NOMO-1 (cell line): ENCODE results near the gene HSFX3.
A peak's percentile ranks its signal among the peaks of the same experiment; 100 is the strongest.
"Not testable (repeated sequence)": the region's sequence is repeated elsewhere in the genome, so short reads cannot be mapped to it uniquely, and the experiment has no call there.

Source experiments
- DNase-seq, 2 experiments: peaks; one replicate each; lab custom pipeline; 2025; ENCODE audit not compliant: unreplicated experiment in 2 of 2; lab: John Stamatoyannopoulos, UW

The HSFX3 gene

GRCh38 chrX:149545545-149546543 lies 3.9 kb downstream of the HSFX3 start:
- DNase-seq, result not testable (repeated sequence)

- no peak for DNase-seq
Observed at GRCh38 chrX:149541521-149542047, 8.1 kb downstream of the HSFX3 start.

- peak; percentile 76 to 89 for DNase-seq
Observed at GRCh38 chrX:149540621-149541520, 8.9 kb downstream of the HSFX3 start, which contains the start of gene EOLA1. Gene EOLA1, plus strand, starts transcription at chrX:149541012. Its CDS starts 4,619 bp downstream, at chrX:149545631.

- peak; percentile 60 to 79 for DNase-seq
Observed at GRCh38 chrX:149540131-149540620, 9.5 kb downstream of the HSFX3 start.

- DNase-seq, result peak; percentile 73 to 89
Observed at GRCh38 chrX:149539283-149540130, 10.2 kb downstream of the HSFX3 start.

GRCh38 chrX:149537474-149537873 lies 12.2 kb downstream of the HSFX3 start:
- DNase-seq, result not testable (repeated sequence)

GRCh38 chrX:149534926-149535602 lies 14.7 kb downstream of the HSFX3 start:
- DNase-seq, result not testable (repeated sequence)

GRCh38 chrX:149533999-149534398 lies 15.7 kb downstream of the HSFX3 start:
- not testable (repeated sequence) for DNase-seq

GRCh38 chrX:149532868-149533267 lies 16.9 kb downstream of the HSFX3 start:
- not testable (repeated sequence) for DNase-seq

- peak; percentile 31 to 64 for DNase-seq
Observed at GRCh38 chrX:149531599-149531998, 18.1 kb downstream of the HSFX3 start.

GRCh38 chrX:149528381-149528780 lies 21.3 kb downstream of the HSFX3 start:
- no peak for DNase-seq

- DNase-seq, result peak in 1 of 2 experiments; percentile 25
Observed at GRCh38 chrX:149527705-149528104, 22.0 kb downstream of the HSFX3 start.

- not testable (repeated sequence) for DNase-seq
Observed at GRCh38 chrX:149526318-149527033, 23.2 kb downstream of the HSFX3 start.

GRCh38 chrX:149525903-149526302 lies 23.8 kb downstream of the HSFX3 start:
- peak in 1 of 2 experiments; percentile 5 for DNase-seq

- DNase-seq, result peak; percentile 49 to 55
Observed at GRCh38 chrX:149525389-149525788, 24.3 kb downstream of the HSFX3 start.

- DNase-seq, result no peak
Observed at GRCh38 chrX:149522916-149523315, 26.8 kb downstream of the HSFX3 start.

GRCh38 chrX:149521438-149521837 lies 28.3 kb downstream of the HSFX3 start:
- no peak for DNase-seq

GRCh38 chrX:149520636-149521277 lies 29.0 kb downstream of the HSFX3 start:
- not testable (repeated sequence) for DNase-seq
